A673 (cell line): Measurements from ENCODE around the gene KCNIP3.

Experiments
- CTCF ChIP-seq: fragments of 300-800, 200-600 bp; sonication (generic); conservative IDR thresholded peaks from 2 replicates; pipeline ENCODE4 v1.5.1; 2017; ENCODE audit warnings: low read depth, mild to moderate bottlenecking, antibody characterized with exemption, low read length, moderate library complexity, mixed read lengths
- EZH2 ChIP-seq: fragments of 200-600 bp; sonication (generic); IDR thresholded peaks from 2 replicates; pipeline ENCODE4 v1.6.1; 2017; ENCODE audit warnings: borderline replicate concordance, low read depth, mild to moderate bottlenecking, mixed read lengths, antibody characterized with exemption, low read length; ENCODE audit not compliant: poor library complexity, severe bottlenecking

GRCh38 chr2:95303191-95303919 is 6.2 kb downstream of the KCNIP3 start:
- TF ChIP-seq CTCF (no peak), EZH2 (no peak)
